ENCODE measurements around the gene STAT5A. TPM values are rescaled to one million over a fixed set of nuclear protein-coding genes. Genes with fewer than 3 reads are reported as not detected.

The STAT5A gene
- total RNA-seq, 1 experiment from 2014 or later = 3.5 TPM

GRCh38 chr17:42277342-42277712, 11.0 kb upstream of the STAT5A start:
- in situ Hi-C loops (cut with HindIII; ENCODE audit: low pct_unique_long_range_greater_than_20kb, low sequenced_read_pairs) = no loop called here
- no peak for DNase-seq (ENCODE audit: low read depth, low spot score)

GRCh38 chr17:42279776-42280630, 8.3 kb upstream of the STAT5A start:
- in situ Hi-C loops (cut with HindIII; ENCODE audit: low pct_unique_long_range_greater_than_20kb, low sequenced_read_pairs) = no loop called here
- no peak for DNase-seq (ENCODE audit: low read depth, low spot score)

DNA sequence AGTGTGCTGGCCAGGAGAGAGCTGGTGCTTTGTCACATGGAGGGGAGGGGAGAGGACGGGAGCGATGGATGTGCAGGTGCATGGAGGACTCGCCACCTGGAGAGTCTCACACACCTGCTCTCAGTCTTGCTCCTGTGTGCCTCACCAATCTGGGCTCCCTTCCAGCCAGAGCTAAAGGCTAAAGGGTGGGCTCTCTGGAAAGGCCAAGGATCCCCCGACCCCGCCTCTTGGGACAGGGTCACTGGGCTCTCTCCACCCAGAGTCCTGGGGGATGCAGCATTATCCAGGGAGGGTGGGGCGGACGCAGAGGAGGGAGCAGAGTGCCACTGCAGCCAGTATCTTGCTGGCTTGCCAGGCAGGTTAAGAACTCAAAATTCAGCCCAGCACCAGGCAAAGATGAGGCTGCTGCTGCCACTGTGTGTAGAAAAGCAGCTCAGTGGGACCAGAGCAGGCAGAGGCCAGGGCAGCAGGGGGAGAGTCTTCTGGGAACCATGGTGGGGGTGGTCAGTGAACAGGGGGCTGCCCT, 6.7 kb upstream of the STAT5A start:
- no peak for DNase-seq (ENCODE audit: low read depth, low spot score)
- in situ Hi-C loops (cut with HindIII; ENCODE audit: low pct_unique_long_range_greater_than_20kb, low sequenced_read_pairs) = no loop called here

DNA sequence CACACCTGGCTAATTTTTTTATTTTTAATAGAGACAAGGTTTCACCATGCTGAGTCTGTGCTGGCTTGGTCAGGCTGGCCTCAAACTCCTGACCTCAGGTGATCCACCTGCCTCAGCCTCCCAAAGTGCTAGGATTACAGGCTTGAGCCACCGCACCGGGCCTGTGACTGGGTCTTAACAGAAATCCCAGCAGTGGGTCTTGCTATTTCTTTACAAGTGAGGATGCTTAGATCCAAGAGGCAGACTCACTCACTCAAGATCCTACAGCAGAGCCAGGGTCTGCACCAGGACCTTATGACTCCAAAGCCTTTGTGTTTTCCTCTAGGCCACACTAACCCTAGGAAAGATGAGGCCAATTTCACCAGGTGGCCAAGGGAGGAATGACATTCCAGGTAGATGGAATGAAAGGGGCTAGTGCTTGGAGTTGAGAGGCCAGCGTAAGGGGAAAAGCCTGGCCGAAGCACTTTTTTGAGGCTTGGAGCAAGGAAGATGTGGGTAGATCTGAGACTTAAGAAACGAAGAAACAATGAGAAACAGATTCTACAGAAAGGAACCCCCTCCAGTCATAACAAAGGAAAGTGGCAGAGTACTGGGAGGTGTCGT, 5.7 kb upstream of the STAT5A start:
- no peak for DNase-seq (ENCODE audit: low read depth, low spot score)
- in situ Hi-C loops (cut with HindIII; ENCODE audit: low pct_unique_long_range_greater_than_20kb, low sequenced_read_pairs) = no loop called here

DNA sequence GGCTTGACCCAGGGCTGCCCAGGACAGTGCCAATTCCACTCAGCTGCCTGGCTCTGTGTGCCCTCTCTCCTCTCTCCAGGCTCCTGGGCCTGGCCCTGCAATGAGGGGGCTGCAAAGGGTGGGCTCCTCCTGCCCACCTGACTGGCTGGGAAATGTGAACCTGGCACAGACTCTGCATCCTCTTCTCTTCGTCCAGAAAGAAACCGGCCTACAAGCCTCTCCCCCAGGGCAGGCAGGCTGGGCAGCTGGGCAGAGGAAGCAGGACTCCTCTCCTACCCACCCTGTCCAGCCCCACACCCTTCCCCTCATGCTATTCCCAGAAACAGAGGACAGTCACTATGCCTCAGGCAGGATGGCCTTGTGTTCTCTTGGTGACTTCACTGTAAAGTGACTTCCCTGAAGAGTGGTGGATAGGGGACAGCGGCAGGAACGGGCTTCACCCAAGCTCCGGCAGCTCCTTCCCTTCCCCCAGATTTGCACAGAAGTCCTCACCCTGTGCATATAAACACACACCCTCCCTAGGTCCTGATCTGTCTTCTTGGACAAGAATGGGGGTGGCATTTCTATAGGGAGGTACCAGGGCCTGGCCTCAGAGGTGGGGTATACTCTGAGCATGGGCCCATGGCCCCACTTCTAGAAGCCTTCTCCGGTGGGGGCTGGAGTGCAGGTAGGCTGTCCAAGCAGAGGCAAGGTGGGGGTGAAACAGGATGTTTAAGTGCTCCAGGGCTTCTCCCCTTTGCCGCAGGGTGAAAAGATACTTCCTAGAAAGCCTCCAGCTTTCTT, 4.9 kb upstream of the STAT5A start:
- no peak for DNase-seq (ENCODE audit: low read depth, low spot score)
- in situ Hi-C loops (cut with HindIII; ENCODE audit: low pct_unique_long_range_greater_than_20kb, low sequenced_read_pairs) = no loop called here

GRCh38 chr17:42284024-42284369, 4.3 kb upstream of the STAT5A start:
- in situ Hi-C loops (cut with HindIII; ENCODE audit: low pct_unique_long_range_greater_than_20kb, low sequenced_read_pairs) = no loop called here
- peak; percentile 49 for DNase-seq (ENCODE audit: low read depth, low spot score)

DNA sequence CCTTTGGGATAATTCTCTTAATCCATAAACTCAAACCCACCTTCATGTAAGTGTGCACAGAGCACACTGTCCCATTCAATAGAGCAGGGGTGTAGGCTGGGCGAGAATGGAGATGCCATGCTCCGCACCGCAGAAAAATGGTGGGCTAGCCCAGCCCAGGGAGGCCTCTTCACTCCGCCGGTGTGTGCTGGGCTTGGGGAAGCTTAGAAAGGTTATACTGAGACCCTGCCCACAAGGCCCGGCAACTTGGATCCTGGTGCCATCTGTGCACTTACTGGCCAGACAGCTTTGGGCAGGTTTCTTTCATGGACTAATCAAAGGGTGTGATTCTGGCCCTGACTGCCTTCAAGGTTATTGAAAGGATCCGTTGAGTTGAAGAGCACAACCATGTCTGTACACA, 3.7 kb upstream of the STAT5A start:
- DNase-seq (ENCODE audit: low read depth, low spot score) = no peak
- in situ Hi-C loops (cut with HindIII; ENCODE audit: low pct_unique_long_range_greater_than_20kb, low sequenced_read_pairs) = no loop called here

DNA sequence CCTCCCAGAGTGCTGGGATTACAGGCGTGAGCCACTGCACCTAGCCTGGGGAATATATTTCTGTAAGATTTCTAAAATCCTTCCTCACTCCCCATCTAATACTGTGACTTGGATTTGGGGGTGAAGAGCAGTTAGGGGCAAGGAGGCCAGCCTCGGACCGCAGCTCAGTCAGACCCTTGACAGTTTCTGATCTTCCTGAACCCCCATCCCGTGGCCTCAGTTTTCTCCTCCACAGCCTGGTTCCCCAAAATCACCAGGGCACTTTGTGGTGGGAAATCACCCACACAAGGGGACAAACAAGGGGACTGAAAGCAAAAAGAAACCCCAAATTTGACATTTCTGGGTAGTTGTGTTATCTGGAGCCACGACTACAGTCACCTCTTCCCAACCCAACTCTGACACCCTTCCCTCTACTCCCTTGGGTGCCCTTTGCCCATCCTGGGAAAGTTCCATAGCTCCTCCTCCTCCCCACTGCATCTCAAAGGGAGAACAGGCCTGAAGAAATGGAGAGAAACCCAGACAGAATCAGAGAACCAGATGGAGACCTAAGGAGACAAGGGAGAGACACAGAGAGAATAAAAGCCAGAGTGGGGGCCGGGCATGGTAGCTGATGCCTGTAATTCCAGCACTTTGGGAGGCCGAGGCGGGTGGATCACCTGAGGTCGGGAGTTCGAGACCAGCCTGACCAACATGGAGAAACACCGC, 2.8 kb upstream of the STAT5A start:
- no peak for DNase-seq (ENCODE audit: low read depth, low spot score)
- in situ Hi-C loops (cut with HindIII; ENCODE audit: low pct_unique_long_range_greater_than_20kb, low sequenced_read_pairs) = no loop called here

- in situ Hi-C loops (cut with HindIII; ENCODE audit: low pct_unique_long_range_greater_than_20kb, low sequenced_read_pairs) = no loop called here
- DNase-seq (ENCODE audit: low read depth, low spot score) = no peak
These were observed 1.7 kb upstream of the STAT5A start for GRCh38 chr17:42286411-42287221.

- in situ Hi-C loops (cut with HindIII; ENCODE audit: low pct_unique_long_range_greater_than_20kb, low sequenced_read_pairs) = no loop called here
- peak; percentile 32 for DNase-seq (ENCODE audit: low read depth, low spot score)
These were observed 857 bp upstream of the STAT5A start for GRCh38 chr17:42287305-42287976.

- no peak for DNase-seq (ENCODE audit: low read depth, low spot score)
- in situ Hi-C loops (cut with HindIII; ENCODE audit: low pct_unique_long_range_greater_than_20kb, low sequenced_read_pairs) = no loop called here
These were observed 709 bp downstream of the STAT5A start for GRCh38 chr17:42288803-42289610.

- no peak for DNase-seq (ENCODE audit: low read depth, low spot score)
- in situ Hi-C loops (cut with HindIII; ENCODE audit: low pct_unique_long_range_greater_than_20kb, low sequenced_read_pairs) = no loop called here
These were observed 1.4 kb downstream of the STAT5A start for GRCh38 chr17:42289611-42290181.

- in situ Hi-C loops (cut with HindIII; ENCODE audit: low pct_unique_long_range_greater_than_20kb, low sequenced_read_pairs) = no loop called here
- DNase-seq (ENCODE audit: low read depth, low spot score) = no peak
These were observed 2.3 kb downstream of the STAT5A start for GRCh38 chr17:42290577-42290976.

DNA sequence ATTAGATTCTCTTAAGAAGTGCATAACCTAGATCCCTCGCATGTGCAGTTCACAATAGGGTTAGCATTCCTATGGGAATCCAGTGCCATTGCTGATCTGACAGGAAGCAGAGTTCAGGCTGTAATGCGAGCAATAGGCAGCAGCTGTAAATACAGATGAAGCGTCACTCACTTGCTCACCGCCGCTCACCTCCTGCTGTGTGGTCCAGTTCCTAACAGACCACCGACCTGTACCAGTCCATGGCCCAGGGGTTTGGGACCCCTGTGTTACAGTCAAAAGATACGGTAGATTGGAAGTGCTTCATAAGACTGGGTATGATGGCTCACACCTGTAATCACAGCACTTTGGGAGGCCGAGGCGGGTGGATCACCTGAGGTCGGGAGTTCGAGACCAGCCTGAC, 2.8 kb downstream of the STAT5A start:
- no peak for DNase-seq (ENCODE audit: low read depth, low spot score)
- in situ Hi-C loops (cut with HindIII; ENCODE audit: low pct_unique_long_range_greater_than_20kb, low sequenced_read_pairs) = no loop called here

DNA sequence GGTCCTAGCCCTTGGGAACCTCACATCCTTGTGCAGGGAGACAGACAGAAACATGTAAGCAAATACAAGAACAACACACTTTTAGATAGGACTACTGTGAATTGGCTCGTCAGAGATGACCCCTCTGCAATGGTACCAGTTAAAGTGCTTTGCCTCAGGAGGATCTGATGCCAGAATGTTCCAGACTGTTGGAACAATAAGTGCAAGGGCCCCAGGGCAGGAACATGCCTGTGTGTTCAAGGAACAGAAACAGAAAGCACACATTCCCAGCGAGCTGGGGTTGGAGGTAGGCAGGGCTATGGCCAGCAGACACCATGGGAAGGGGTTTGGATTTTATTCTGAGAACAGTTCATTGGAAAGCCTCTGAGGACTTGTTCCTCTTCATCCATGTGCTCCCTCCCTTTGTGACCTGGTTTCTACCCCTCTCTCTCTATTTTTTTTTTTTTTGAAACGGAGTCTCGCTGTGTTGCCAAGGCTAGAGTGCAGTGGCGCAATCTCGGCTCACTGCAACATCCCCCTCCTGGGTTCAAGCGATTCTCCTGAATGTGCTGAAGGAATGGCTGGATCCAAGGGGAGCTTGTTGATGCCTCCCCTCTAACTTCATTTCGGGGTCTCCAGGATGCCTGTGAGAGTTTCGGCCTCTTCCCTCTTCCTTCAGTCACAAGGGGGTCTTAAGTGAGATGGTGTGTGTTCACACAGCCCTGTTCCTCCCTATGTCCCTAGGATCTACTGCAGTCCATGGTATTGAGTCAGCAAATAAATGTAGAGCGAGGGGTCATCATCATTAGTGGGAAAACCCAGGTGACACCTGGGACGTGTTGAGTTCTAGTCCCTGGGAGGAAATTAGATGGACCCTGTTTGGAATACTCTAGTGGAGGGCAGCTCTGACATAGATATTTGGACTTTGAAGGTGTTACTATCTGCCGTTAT, 6.4 kb downstream of the STAT5A start:
- DNase-seq (ENCODE audit: low read depth, low spot score) = no peak
- in situ Hi-C loops (cut with HindIII; ENCODE audit: low pct_unique_long_range_greater_than_20kb, low sequenced_read_pairs) = no loop called here

Measured in SK-MEL-5 (cell line).